ENCODE measurements around the gene IGSF9.

IGSF9 gene, protein sequence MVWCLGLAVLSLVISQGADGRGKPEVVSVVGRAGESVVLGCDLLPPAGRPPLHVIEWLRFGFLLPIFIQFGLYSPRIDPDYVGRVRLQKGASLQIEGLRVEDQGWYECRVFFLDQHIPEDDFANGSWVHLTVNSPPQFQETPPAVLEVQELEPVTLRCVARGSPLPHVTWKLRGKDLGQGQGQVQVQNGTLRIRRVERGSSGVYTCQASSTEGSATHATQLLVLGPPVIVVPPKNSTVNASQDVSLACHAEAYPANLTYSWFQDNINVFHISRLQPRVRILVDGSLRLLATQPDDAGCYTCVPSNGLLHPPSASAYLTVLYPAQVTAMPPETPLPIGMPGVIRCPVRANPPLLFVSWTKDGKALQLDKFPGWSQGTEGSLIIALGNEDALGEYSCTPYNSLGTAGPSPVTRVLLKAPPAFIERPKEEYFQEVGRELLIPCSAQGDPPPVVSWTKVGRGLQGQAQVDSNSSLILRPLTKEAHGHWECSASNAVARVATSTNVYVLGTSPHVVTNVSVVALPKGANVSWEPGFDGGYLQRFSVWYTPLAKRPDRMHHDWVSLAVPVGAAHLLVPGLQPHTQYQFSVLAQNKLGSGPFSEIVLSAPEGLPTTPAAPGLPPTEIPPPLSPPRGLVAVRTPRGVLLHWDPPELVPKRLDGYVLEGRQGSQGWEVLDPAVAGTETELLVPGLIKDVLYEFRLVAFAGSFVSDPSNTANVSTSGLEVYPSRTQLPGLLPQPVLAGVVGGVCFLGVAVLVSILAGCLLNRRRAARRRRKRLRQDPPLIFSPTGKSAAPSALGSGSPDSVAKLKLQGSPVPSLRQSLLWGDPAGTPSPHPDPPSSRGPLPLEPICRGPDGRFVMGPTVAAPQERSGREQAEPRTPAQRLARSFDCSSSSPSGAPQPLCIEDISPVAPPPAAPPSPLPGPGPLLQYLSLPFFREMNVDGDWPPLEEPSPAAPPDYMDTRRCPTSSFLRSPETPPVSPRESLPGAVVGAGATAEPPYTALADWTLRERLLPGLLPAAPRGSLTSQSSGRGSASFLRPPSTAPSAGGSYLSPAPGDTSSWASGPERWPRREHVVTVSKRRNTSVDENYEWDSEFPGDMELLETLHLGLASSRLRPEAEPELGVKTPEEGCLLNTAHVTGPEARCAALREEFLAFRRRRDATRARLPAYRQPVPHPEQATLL

GRCh38 chr1:159945483-159946241, at the start of gene IGSF9:
Gene IGSF9, minus strand, starts transcription at chr1:159945613. Its CDS starts 2,159 bp downstream, at chr1:159943454.
- peak; percentile 61 to 71 for DNase-seq (ENCODE audit: low read depth in 2 of 2)

GRCh38 chr1:159994896-159995295, 49.5 kb upstream of the IGSF9 start:
- DNase-seq (ENCODE audit: low read depth in 2 of 2) = no peak

DNA sequence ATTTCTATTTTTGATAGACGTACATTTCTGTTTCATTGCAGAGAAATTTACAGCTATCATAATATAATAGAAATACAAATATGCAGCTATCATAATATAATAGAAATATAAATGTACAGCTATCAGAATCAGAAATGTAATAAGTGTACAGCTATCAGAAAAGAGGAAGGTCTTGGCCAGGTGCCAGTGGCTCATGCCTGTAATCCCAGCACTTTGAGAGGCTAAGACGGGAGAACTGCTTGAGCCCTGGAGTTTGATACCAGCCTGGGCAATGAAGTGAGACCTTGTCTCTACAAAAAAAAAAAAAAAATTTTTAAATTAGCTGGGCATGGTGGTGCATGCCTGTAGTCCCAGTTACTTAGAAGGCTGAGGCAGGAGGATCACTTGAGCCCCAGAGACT, 48.5 kb upstream of the IGSF9 start:
- no peak for DNase-seq (ENCODE audit: low read depth in 2 of 2)

DNA sequence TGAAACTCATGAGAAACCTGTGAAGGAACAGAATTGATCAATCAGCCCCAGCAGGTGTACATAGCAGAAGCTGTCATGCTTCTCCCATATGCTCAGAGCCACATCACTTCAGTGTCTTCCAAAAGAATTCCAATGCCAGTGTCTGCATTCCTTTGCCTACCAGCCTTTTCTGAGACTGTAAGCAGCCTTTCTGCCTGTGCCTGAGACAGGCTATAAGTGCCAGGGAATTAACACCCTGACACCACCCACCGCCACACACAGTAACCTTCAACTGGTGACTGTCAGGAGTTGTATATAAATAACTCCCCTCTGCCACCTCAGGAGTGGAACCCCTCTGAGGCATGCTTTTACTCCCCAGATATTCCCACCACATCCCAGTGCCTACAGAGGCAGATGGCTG, 46.7 kb upstream of the IGSF9 start:
- DNase-seq (ENCODE audit: low read depth in 2 of 2) = no peak

DNA sequence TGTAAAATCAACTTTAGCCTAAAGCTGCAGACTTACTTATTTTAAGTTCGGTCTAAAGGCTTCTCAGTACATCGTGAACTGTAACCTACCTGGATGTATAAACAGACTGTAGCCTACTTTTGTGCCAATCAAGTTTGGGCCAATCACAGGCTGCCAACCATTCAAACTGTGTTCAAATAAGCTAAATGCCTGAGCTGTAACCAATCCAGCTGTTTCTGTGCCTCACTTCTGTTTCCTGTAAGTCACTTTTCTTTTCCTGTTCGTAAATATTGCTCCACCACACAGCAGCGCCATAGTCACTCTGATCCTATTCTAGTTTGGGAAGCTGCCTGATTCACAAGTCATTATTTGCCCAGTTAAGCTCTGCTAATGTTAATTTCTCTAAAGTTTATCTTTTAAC, 46.1 kb upstream of the IGSF9 start:
- DNase-seq (ENCODE audit: low read depth in 2 of 2) = no peak

DNA sequence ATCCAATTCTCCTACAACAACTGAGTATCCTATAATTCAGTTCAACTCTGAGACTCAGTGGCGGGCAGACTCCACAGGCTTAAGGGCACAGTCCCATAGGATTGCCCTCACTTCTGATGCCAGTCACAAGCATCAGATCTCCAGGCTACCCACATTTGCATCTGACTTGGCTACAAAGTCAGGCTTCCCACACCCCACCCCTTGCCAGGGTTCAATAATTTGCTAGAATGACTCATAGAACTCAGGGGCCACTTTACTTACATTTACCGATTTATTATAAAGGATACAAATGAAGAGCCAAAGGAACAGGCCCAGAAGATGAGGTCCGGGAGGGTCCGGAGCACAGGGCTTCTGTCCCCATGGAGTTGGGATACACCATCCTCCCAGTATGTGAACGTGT, 44.6 kb upstream of the IGSF9 start:
- no peak for DNase-seq (ENCODE audit: low read depth in 2 of 2)

DNA sequence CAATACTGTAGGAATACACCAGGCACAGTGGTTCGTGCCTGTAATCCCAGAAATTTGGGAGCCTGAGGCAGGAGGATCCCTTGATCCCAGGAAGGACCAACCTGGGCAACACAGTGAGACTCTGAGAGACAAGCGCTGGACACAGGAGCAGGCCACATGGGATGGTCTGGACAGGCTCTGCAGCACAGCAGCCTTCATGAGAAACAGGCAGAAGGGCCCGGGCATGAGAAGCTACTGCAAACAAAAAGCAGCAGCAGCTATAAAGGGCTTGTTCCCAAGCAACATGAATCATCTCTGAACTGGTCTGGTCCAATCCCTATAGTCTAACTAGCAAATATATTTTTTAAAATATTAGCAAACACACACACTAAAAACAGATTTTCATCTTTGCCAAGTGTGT, 44.2 kb upstream of the IGSF9 start:
- DNase-seq (ENCODE audit: low read depth in 2 of 2) = no peak

DNA sequence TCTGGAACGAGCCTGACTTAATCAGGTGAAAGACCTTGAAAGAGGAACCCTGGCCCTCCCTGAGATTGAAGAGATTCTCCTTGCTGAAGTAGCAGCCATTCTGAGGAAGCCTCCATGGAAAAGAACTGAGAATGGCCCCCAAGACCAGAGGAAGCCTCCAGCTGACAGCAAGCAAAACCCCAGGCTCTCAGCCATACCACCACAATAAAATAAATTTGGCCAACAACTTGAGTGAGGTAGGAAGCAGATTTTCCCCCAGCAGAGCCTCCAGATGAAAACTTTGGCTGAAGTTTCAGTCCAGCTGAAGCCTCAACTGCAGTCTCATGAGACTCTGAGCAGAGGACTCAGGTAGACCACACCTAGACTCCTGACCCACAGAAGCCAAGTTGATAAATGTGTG, 42.6 kb upstream of the IGSF9 start:
- no peak for DNase-seq (ENCODE audit: low read depth in 2 of 2)

- DNase-seq (ENCODE audit: low read depth in 2 of 2) = no peak
These were observed 41.8 kb upstream of the IGSF9 start for GRCh38 chr1:159987186-159987585.

DNA sequence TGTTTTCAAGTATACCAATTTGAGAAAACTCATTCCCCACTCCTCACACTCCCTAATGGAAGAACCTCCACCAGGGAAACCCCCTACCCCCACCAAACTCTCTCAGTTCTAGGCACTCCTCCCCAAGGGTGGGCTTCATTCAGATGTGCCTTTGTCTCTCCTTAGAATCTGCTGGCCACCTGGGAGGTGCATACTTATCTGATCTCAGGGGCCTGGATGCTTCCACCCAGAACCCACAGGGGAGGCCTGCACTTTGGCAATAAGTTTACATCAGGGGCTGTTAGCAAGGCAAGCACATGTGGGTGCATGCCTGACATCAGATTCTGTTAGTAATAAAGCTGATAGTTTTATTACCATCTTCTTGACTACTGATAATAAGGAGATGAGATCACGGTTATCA, 41.1 kb upstream of the IGSF9 start:
- DNase-seq (ENCODE audit: low read depth in 2 of 2) = no peak

GRCh38 chr1:159986093-159986492, 40.7 kb upstream of the IGSF9 start:
- DNase-seq (ENCODE audit: low read depth in 2 of 2) = no peak

DNA sequence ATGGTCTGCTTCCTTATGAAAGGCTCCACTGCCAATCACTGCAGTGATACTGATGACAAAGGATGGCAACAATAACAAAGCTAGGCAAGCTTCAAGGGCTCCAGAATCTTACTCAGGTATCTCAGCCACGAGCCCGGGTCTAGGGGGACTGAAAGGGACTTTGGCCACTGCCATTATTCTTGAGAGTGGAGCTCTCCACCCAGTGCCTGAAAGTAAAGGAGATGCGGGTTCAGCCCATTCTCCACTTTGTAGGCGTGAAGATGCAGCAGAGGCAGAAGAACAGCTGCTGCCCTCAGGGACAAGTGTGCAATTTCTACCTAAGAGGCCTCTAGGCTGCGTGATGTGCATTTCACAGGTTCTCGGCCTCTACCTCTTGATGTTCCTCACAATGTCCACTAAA, 40.1 kb upstream of the IGSF9 start:
- no peak for DNase-seq (ENCODE audit: low read depth in 2 of 2)

DNA sequence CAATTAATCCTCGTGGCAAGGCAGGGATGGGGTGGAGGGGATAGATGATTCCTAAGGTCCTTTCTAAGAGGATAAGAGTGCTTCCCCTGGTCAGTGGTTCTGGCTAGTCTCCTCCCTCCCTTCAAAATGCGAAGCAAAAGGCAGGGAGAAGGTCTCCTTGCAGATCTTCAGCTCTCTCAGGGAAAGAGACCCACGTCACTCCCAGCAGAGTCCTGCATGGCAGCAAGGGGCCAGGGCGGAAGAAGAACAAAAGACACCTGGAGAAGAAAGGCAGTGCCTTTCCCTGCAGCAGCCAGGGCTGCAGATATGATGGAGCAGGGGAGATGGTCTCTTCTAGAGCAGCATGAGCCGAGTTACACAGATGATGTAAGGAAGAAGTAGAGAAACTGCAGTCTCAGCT, 38.3 kb upstream of the IGSF9 start:
- DNase-seq (ENCODE audit: low read depth in 2 of 2) = no peak

GRCh38 chr1:159982280-159982679, 36.9 kb upstream of the IGSF9 start:
- DNase-seq (ENCODE audit: low read depth in 2 of 2) = no peak

DNA sequence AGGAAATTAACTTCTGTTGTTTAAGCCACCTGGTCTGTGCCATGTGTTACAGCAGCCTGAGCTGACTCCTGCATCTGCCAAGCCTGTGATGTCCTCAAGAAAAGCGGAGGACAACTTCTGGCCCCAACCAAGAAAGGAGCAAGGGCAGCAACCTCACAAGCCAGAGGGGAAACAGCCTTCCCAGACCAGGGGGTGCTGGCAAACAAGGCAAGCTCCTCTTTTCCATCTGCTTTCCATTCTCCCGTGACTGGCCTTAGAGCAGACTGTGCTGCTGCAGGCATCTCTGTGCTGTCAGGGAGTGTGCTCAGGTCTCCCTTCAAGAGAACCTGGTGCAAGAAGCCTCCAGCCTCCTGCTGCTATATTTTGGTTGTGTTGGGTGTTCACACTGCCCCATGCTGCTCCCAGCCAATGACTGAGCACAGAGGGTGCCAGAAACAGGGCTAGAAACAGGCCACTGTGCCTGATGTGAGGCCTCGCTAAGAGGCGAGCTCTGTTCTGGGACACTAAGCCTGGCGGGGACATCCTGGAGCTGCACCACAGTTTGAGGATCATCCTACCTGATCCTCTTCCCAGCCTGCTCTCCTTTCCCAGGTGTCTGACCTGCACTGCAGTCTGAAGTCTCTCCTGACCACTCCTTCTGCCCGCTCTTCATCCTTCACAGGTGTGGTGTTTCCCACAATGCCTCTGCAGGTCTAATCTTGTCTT, 36.1 kb upstream of the IGSF9 start:
- DNase-seq (ENCODE audit: low read depth in 2 of 2) = no peak

DNA sequence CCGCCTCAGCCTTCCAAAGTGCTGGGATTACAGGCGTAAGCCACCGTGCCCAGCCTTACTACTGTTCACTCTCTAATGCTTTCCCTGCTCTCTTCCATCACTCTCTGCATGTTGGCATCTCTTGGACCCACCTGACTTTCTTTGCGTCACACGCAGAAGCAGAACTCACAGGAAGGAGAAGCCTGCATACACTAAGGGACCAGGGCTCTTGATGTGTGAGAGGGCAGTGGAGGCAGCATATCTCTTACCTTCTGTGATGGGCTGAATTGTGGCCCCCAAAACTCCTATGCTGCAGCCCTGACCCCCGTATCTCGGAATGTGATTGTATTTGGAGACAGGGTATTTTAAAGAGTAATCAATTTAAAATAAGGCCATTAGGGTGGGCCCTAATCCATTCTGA, 35.4 kb upstream of the IGSF9 start:
- no peak for DNase-seq (ENCODE audit: low read depth in 2 of 2)

DNA sequence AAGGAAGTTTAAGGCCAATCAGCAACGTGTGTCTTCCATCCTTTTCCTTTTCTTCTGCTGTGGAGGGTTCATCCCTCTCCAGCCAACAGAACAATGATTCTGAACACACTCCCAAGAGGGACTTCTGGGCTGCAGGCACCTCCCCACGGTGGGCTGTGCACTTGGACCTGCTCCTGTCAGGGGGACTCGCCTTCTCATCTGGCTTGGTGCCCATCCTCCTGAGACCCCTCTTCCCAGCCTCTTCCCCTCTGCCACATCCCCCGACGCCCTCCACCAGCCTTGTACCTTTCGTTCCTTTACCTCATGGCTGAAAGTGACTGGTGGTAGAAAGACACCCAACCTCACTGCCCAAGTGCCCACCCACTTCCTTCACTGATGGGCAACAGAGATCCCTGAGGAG, 34.7 kb upstream of the IGSF9 start:
- DNase-seq (ENCODE audit: low read depth in 2 of 2) = no peak

DNA sequence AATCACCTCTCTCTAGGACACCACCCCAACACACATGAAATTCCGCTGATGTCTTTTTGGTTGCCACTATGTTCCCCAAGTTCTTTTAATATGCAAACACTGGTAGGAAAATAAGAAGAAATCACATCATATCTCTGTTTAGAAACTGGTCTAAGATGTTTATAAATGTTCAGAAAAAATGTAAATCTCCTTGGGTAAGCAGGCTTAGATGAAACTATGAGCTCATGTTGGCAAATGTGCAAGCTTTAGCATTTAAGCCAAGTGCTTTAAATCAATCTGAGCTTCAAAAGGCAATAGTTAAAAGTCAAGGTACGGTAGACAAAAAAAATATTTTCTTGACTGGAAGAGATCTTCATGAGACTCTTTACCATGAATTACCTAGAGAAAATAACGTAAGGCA, 33.8 kb upstream of the IGSF9 start:
- no peak for DNase-seq (ENCODE audit: low read depth in 2 of 2)

GRCh38 chr1:159978107-159978398, 32.6 kb upstream of the IGSF9 start:
- DNase-seq (ENCODE audit: low read depth in 2 of 2) = no peak

DNA sequence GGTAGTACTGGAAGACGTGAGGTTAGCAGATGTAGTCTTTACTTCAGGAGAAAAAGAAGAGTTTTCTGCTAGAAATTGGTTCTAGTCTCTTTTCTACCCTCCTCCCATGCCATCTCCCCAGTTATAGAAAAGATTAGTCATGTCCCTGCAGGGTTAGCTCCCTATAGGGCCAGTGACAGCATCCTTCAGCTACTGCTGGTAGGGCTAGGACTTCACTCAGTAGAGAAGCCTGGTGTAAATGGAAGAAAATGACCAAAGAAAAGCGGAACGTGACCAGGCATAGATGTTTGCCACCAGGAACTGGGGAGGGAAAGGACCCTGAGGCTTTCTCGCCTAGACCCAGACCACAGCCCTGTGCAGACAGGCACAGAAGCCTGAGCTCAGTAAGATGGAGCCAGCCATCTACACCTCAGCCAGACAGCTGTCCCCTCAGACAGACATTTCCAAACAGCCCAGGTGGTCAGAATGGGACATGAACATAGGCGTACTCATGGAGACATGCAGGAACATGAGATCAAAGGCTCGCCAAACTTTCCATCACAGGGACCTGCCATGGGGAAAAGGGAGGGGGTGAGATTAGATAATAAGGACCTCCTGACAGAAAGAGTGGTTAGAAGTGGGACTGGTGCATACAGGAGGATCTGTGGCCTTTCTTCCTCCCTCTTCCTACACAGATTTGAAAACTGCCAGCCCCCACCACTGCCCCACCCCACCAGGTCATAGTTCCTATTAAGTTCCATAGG, 32.1 kb upstream of the IGSF9 start:
- DNase-seq (ENCODE audit: low read depth in 2 of 2) = no peak

Data from activated CD8-positive, alpha-beta memory T cell treated with anti-CD3 and anti-CD28 coated beads for 4 hours (primary cell).